Ishikawa (cell line): ENCODE measurements around the gene ZNF600.

Experiments
- CEBPB ChIP-seq: IDR thresholded peaks from 2 replicates; pipeline ENCODE4 v1.6.1; 2012
- NFIC ChIP-seq: IDR thresholded peaks from 2 replicates; pipeline ENCODE4 v1.6.1; 2012
- RAD21 ChIP-seq: IDR thresholded peaks from 2 replicates; pipeline ENCODE4 v1.6.1; 2012; ENCODE audit warnings: low read depth
- TAF1 ChIP-seq: IDR thresholded peaks from 2 replicates; pipeline ENCODE4 v1.6.1; 2012; ENCODE audit warnings: low read depth, mild to moderate bottlenecking
- TCF12 ChIP-seq: IDR thresholded peaks from 2 replicates; pipeline ENCODE4 v1.6.1; 2012; ENCODE audit warnings: low read depth
- TEAD4 ChIP-seq: IDR thresholded peaks from 2 replicates; pipeline ENCODE4 v1.6.1; 2012
- TF ChIP-seq, protein P1 (sequence below): IDR thresholded peaks from 2 replicates; pipeline ENCODE4 v1.6.1; 2012; ENCODE audit warnings: low read depth, mild to moderate bottlenecking

DNA sequence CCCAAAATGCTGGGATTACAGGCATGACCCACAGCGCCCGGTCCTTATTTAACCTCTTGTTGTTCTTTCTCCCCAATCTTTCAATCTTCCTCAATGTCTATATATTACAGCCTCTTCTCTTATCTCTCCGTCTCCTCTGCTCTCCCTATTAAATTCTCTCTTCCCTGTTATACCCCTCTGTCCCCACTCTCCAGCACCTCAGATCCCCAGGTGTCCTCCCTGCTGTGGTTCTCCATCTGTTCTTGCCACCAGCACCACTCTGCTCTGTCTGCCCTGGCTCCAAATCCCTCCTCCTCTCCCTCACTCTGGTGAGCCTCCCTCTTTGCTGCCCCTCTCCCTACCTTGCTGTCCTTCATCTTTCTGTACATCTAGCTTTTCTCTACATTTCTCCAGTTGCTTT lies 1.1 kb downstream of the ZNF600 start:
- TF ChIP-seq CEBPB (no peak), TCF12 (no peak), TAF1 (no peak), TEAD4 (no peak), RAD21 (no peak), NFIC (no peak)
- TF ChIP-seq, protein P1, sequence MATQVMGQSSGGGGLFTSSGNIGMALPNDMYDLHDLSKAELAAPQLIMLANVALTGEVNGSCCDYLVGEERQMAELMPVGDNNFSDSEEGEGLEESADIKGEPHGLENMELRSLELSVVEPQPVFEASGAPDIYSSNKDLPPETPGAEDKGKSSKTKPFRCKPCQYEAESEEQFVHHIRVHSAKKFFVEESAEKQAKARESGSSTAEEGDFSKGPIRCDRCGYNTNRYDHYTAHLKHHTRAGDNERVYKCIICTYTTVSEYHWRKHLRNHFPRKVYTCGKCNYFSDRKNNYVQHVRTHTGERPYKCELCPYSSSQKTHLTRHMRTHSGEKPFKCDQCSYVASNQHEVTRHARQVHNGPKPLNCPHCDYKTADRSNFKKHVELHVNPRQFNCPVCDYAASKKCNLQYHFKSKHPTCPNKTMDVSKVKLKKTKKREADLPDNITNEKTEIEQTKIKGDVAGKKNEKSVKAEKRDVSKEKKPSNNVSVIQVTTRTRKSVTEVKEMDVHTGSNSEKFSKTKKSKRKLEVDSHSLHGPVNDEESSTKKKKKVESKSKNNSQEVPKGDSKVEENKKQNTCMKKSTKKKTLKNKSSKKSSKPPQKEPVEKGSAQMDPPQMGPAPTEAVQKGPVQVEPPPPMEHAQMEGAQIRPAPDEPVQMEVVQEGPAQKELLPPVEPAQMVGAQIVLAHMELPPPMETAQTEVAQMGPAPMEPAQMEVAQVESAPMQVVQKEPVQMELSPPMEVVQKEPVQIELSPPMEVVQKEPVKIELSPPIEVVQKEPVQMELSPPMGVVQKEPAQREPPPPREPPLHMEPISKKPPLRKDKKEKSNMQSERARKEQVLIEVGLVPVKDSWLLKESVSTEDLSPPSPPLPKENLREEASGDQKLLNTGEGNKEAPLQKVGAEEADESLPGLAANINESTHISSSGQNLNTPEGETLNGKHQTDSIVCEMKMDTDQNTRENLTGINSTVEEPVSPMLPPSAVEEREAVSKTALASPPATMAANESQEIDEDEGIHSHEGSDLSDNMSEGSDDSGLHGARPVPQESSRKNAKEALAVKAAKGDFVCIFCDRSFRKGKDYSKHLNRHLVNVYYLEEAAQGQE, result no peak
